ENCODE results near the gene SYCP2L. TPM values are rescaled to one million over a fixed set of nuclear protein-coding genes. Genes with fewer than 3 reads are reported as not detected.

SYCP2L gene
- total and polyA plus RNA-seq, 2 of the 4 experiments (the other 2 are of a cell fraction), result 0.05 TPM; not detected in 1

- ChIA-PET POLR2A (ENCODE audit: unreplicated experiment) (no interaction called here), CTCF (no interaction called here)
- Histone ChIP-seq H4K91ac (ENCODE audit: insufficient read depth, low read depth, low read length) (no peak overlapping the region), H2AFZ (replicated peaks; ENCODE audit: low read length, poor library complexity) (no peak overlapping the region), H3K4me3 (ENCODE audit: insufficient read depth, low read depth, low read length) (no peak overlapping the region), H4K20me1 (ENCODE audit: insufficient read depth, low read length) (no peaks in the 10 kb centered on the region), H3K4ac (ENCODE audit: low read depth, low read length) (no peak overlapping the region), H3K18ac (ENCODE audit: low read depth, low read length) (no peak overlapping the region), H2BK20ac (ENCODE audit: low read depth, low read length) (no peak overlapping the region), H3K79me1 (ENCODE audit: low read depth in 1 of 2, low read length in 2 of 2) (no peaks in the 10 kb centered on the region), H3K56ac (ENCODE audit: extremely low read depth, insufficient read depth, low read length) (no peak overlapping the region), H3K36me3 (ENCODE audit: control insufficient read depth, insufficient read depth, low read length) (no peaks in the 10 kb centered on the region), H2BK5ac (ENCODE audit: low read depth, low read length, poor library complexity, severe bottlenecking) (no peak overlapping the region), H3K23ac (ENCODE audit: low read depth, low read length) (no peak overlapping the region), H3K14ac (replicated peaks; ENCODE audit: low read depth, low read length) (no peak overlapping the region), H4K5ac (ENCODE audit: low read depth, low read length) (no peak overlapping the region), H2AK9ac (replicated peaks; ENCODE audit: low read depth, low read length, poor library complexity) (no peak overlapping the region), H2AK5ac (ENCODE audit: low read depth, low read length) (no peak overlapping the region), H2BK120ac (ENCODE audit: low read depth, low read length) (no peak overlapping the region), H3K9me3 (ENCODE audit: control insufficient read depth, insufficient read depth, low read length) (peaks cover 2% of the 10 kb centered on the region; the same call in 1 of the 2 replicates), H2BK15ac (ENCODE audit: low read depth, low read length) (no peak overlapping the region), H3K4me2 (ENCODE audit: low read depth, low read length) (no peak overlapping the region), H4K8ac (ENCODE audit: low read depth in 2 of 2, low read length in 2 of 2) (no peak overlapping the region), H3K9ac (ENCODE audit: low read depth, low read length) (no peak overlapping the region), H3K4me1 (ENCODE audit: control insufficient read depth, insufficient read depth, low read length) (no peaks in the 10 kb centered on the region), H3K27me3 (ENCODE audit: control insufficient read depth, insufficient read depth, low read length) (peaks cover 21% of the 10 kb centered on the region), H3K9me1 (ENCODE audit: insufficient read depth, low read length) (no peaks in the 10 kb centered on the region), H3K27ac (ENCODE audit: insufficient read depth, low read length) (no peak overlapping the region)
- WGBS, 2 experiments (ENCODE audit: extremely low coverage in 2 of 2, insufficient read length in 1 of 2), result no CpG with 5 or more reads among the region's 1 CpG
- ATAC-seq (ENCODE audit: low read depth), result no peak
- no peak for DNase-seq
- in situ Hi-C loops (cut with MboI; ENCODE audit: low sequenced_read_pairs) (no loop called here), dilution Hi-C loops (cut with HindIII; ENCODE audit: low sequenced_read_pairs, unreplicated experiment) (no loop called here), intact Hi-C loops (cut with micrococcal nuclease) (no loop called here)
- TF ChIP-seq POLR2A (IDR thresholded peaks at IDR 0.05; ENCODE audit: low read depth, low read length) (no peak), CHD1 (IDR thresholded peaks at IDR 0.05; ENCODE audit: low read depth, low read length) (no peak), USF2 (IDR thresholded peaks at IDR 0.05; ENCODE audit: low read depth, low read length) (no peak), RCOR1 (IDR thresholded peaks at IDR 0.05; ENCODE audit: insufficient replicate concordance, low read length) (no peak), BHLHE40 (IDR thresholded peaks at IDR 0.05; ENCODE audit: low read depth, low read length) (no peak), RAD21 (IDR thresholded peaks at IDR 0.05; ENCODE audit: low read length) (no peak), FOS (IDR thresholded peaks at IDR 0.05; ENCODE audit: low read depth, low read length) (no peak), NFE2L2 (IDR thresholded peaks at IDR 0.05; ENCODE audit: low read depth, low read length) (no peak), RFX5 (IDR thresholded peaks at IDR 0.05; ENCODE audit: low read depth, low read length) (no peak), MXI1 (IDR thresholded peaks at IDR 0.05; ENCODE audit: borderline replicate concordance, low read depth, low read length) (no peak), ELK1 (IDR thresholded peaks at IDR 0.05; ENCODE audit: borderline replicate concordance, low read depth, low read length) (no peak), MAFK (IDR thresholded peaks at IDR 0.05; ENCODE audit: low read depth, low read length) (no peak), MAZ (IDR thresholded peaks at IDR 0.05; ENCODE audit: borderline replicate concordance, low read depth, low read length) (no peak), SMC3 (IDR thresholded peaks at IDR 0.05; ENCODE audit: low read depth, low read length) (no peak), CEBPB (IDR thresholded peaks at IDR 0.05; ENCODE audit: low read depth, low read length) (no peak)
- no TSS peak for BruUV-seq (replicated peaks)
Measured at GRCh38 chr6:10890151-10890550, 3.3 kb downstream of the SYCP2L start.

Measured in IMR-90 (cell line).